NCI-H69 (cell line): ENCODE data around the gene ZNF362.

ENCODE experiments used
- DNase-seq: peaks from one replicate; lab custom pipeline; 2025; lab: John Stamatoyannopoulos, UW

ZNF362 gene

GRCh38 chr1:33324677-33325575, 68.6 kb downstream of the ZNF362 start:
- DNase-seq, result no peak

GRCh38 chr1:33326785-33327184, 70.5 kb downstream of the ZNF362 start:
- no peak for DNase-seq

GRCh38 chr1:33327587-33328325, 71.5 kb downstream of the ZNF362 start:
- no peak for DNase-seq

GRCh38 chr1:33328817-33329216, 72.5 kb downstream of the ZNF362 start:
- no peak for DNase-seq

GRCh38 chr1:33329600-33330305, 73.5 kb downstream of the ZNF362 start:
- no peak for DNase-seq

- DNase-seq, result no peak
These were observed 74.1 kb downstream of the ZNF362 start for GRCh38 chr1:33330361-33330890.

GRCh38 chr1:33330906-33331305, 74.6 kb downstream of the ZNF362 start:
- DNase-seq, result no peak

- DNase-seq, result no peak
These were observed 75.4 kb downstream of the ZNF362 start for GRCh38 chr1:33331444-33332356.

GRCh38 chr1:33332357-33332789, 76.1 kb downstream of the ZNF362 start:
- DNase-seq, result no peak

- DNase-seq, result no peak
These were observed 76.6 kb downstream of the ZNF362 start for GRCh38 chr1:33332881-33333280.

GRCh38 chr1:33334081-33334552, 77.8 kb downstream of the ZNF362 start:
- DNase-seq, result no peak

- DNase-seq, result no peak
These were observed 78.7 kb downstream of the ZNF362 start for GRCh38 chr1:33335020-33335419.

GRCh38 chr1:33336580-33336979, 80.3 kb downstream of the ZNF362 start:
- DNase-seq, result peak; percentile 8

GRCh38 chr1:33337441-33337840, 81.1 kb downstream of the ZNF362 start:
- no peak for DNase-seq

- DNase-seq, result no peak
These were observed 81.8 kb downstream of the ZNF362 start for GRCh38 chr1:33338048-33338439.

- peak; percentile 12 for DNase-seq
These were observed 82.3 kb downstream of the ZNF362 start for GRCh38 chr1:33338440-33339211.

- no peak for DNase-seq
These were observed 83.1 kb downstream of the ZNF362 start for GRCh38 chr1:33339413-33339812.

GRCh38 chr1:33341190-33341589, 84.9 kb downstream of the ZNF362 start:
- DNase-seq, result no peak

- DNase-seq, result peak; percentile 95
These were observed 85.9 kb downstream of the ZNF362 start for GRCh38 chr1:33342041-33342723.

GRCh38 chr1:33343539-33343938, 87.2 kb downstream of the ZNF362 start:
- no peak for DNase-seq
